Stimulated activated CD8-positive, alpha-beta memory T cell treated with anti-CD3 and anti-CD28 coated beads, Interleukin-15, amount 100 ng/mL, for 48 hours (primary cell): ENCODE results near the gene TRABD.
"Not testable (repeated sequence)": the region's sequence is repeated elsewhere in the genome, so short reads cannot be mapped to it uniquely, and the experiment has no call there.

Experiments
- DNase-seq, 2 donors: peaks; one replicate each; pipeline ENCODE4 v3.0.0-alpha.2; 2020; ENCODE audit warnings: low read depth in 2 of 2

TRABD gene

DNA sequence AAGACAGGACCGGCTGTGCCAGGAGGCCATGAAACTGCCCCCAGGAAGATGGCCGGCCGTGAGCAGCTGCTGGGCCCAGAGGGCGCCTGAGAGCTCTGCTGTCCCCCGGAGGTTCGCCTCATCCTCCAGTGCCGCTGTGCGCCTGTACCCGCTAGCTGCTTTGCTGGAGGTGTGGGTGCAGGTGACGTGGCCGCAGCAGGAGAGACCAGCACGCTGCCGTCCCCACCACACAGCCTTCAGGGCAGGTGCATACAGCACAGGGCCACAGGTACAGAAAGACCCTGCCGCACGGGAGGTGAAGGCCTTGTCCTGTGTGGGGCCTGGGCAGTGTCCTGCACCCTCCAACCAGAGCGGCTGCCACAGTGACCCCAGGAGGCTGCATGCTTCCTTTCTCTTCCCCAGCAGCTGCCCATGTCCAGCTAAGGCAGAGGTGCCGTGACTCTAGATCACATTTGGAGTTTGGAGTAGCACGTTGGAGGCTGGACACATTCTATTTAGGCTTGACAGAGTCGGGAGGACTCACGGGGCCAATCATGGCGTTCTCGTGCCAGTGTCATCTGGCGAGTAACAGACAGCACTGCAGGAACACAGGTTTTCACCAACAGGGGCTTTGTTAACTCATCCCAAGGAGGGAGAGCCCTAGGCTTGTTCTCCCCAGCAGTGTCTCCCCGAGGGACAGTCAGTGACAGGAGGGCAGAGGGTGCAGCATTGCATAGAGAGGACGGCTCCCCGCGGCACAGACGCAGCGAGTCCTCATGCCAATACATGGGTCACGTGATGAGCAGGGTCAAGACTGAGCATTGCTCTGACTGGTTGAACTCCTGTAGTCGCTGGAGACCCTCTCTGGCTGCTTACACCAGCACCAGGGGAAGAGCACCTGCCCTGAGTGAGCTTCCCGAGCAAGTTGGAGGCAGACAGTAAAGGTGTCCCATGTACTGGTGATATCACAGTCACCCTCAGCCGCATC lies 33.9 kb upstream of the TRABD start:
- DNase-seq, result no peak

DNA sequence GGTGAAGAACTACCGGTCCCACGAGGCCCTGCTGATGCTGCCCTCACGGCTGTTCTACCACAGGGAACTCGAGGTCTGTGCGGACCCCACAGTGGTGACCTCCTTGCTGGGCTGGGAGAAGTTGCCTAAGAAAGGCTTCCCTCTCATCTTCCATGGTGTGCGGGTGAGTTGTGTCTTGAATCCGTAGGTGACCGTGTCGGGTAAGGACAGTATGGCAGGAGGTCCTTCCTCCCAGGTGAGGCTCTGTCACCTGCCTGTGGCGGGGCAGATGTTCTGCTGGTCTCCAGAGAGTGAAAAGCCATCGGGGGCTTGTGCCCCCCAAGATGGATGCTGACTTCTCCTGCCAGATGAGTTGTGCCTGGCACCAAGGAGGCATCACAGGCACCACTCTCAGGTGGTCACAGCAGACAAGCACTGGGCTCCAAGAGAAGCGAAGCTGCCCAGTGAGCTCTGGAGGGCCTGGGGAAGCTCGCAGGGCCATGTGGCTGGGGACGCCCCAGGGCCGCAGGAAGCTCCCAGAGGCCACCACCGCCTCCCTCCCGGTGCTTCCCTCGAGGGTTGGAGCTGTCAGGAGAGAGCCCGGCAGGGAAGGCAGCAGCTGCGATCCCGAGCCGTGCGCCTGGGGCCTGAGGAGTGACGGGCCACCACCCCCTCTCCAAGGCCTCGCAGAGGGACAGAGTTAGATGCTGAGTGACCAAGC lies 32.5 kb upstream of the TRABD start:
- DNase-seq, result no peak

DNA sequence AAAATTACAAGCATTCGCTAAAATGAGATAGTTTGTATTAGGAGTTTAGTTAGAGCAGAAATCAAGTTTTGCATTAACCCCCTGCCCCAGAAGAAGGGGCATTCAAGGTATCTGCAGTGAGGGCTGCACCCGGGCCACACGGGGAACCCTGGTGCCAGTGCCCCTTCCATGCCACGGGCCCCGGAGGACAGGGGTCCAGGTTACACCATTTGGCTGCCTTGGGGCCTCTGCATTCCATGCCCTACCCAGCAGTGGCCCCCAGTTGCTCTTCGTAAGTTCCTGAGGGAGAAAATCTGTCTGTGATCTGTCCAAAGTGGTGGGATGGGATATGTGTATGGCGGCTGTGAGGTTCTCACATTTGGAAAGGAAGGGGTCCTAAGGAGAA lies 32.0 kb upstream of the TRABD start:
- DNase-seq, result no peak

DNA sequence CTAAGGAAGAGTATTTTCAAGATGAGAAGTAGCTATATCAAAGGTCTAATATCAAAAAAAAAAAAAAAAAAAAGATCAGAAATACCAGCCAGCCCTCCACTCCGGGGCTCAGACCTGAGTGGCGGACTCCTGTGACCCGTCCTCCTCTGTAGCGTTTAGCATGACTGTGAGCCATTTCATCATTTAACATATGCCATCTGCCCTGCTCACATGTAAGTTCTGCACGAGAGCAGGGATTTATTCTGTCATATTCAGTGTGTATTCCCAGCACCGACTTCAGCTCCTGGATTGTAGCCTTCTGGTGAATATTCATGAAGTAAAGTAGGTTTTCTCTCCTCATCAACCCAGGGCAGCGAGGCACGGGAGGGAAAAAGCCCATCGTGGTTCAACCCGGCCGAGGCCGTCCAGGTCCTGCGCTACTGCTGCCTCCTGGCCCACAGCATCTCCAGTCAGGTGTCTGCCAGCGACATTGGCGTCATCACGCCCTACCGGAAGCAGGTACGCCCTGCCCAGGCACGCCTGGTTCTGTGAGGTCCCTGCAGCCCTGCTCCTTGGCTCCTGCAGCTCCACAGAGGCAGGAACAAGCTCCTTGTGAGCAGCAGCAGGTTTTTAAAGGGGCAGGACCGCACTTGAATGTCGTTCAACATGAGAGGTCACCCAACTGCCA lies 27.9 kb upstream of the TRABD start:
- no peak for DNase-seq

DNA sequence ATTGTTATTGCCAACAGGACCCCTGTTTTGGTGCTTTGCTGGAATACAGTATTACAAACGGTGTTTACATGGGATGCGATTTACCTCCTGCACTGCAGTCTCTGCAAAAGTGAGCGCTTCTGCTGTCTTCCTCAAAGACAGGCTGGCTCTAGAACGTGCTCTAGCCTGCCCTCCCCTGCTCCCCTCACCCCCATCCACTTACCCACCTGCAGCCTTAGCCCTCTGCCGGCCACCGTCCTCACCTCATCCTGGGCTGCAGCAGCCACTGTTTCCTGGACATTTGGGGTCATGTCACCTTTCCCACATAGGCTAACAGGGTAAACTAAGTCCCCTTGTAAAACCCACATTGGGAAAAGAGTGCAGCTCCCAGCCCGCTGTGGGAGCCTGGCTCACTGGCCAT lies 24.8 kb upstream of the TRABD start:
- DNase-seq, result no peak

DNA sequence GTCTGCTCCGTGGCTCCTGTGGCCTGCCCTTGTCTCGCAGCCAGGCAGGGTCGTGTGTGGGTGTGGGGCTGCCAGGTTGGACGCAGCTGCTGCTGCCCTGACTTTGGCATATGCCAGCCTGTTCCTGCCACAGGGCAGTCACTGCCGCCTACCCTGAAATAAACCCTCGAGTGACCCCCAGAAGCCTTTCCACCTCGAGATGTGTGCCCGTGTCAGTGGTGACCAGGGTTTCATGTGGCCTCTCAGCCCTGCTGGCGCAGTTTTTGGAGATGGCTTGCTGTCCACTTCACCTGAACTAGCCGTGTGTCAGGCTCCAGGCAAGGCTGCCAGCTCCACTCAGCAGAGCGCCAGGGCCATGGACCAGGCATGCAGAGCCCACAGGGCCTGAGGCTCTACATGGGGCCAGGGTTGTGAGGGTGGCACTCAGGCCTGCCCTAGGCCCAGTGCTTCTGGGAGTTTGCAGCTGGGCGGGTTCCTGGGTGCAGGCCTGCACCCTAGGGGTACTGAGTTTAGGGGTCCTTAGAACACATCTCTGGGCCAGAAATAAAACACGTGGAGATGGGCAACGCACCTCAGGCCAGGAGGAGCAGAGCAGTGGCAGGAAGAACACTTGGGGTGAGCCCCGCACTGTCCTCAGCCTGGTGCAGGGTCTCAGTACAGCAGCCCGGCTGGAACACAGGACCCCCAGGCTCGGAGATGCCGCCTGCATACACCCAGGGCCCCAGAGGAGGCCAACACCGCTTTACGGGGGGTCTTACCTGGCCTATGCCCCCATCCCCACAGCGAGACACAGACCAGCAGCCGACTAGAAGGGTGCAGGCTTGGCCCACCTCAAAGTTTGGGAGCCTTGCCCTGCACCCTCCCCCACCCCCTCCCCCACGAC lies 24.0 kb upstream of the TRABD start:
- DNase-seq, result no peak

DNA sequence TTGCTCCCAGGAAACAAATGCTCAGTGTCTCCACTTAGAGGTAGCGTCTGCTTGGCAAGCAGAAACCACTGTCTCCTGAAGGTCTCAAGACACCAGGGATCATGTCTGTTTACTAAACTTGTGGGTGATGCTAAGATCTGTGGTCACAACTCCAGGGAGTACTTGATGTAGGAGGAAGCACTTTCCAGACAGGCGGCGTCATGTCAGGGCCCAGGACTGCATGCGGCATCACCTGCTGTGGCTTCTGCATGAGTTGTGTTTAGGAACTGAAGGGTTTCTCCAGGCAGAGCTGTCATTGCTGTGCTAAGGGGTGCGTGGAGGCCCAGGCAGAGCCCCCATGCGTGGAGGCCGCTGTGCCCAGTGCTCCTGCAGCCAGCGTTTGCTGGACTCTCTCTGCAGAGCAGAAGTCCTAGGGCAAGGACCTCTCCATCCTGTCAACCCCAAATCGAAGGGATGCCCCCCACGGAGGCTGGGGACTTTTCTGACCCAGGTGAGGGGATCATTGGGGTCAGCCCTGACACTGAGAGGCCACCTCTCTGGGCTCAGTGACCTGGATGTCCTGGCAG lies 23.2 kb upstream of the TRABD start:
- no peak for DNase-seq

DNA sequence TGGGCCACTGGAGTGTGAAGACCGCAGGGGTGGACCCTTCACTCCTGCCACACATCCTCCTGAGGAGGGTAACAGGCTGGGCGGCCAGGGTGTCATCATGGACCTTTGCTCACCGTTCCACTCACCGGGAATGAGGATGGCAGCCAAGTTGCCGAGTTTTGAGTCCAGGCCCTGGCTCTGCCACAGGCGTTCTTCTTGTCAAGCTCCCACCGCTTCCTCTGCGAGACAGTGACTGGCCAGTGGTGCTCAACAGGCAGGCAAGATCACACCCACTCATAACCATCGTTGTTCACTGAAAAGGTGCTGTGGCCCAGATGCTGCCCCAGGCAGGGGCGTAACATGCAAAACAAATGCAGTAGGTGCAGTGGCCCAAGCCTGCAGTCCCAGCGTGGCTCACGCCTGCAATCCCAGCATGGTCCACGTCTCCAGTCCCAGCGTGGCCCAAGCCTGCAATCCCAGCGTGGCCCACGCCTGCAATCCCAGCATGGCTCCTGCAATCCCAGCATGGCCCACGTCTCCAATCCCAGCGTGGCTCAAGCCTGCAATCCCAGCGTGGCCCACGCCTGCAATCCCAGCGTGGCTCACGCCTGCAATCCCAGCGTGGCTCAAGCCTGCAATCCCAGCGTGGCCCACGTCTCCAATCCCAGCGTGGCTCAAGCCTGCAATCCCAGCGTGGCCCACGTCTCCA lies 20.1 kb upstream of the TRABD start:
- no peak for DNase-seq

DNA sequence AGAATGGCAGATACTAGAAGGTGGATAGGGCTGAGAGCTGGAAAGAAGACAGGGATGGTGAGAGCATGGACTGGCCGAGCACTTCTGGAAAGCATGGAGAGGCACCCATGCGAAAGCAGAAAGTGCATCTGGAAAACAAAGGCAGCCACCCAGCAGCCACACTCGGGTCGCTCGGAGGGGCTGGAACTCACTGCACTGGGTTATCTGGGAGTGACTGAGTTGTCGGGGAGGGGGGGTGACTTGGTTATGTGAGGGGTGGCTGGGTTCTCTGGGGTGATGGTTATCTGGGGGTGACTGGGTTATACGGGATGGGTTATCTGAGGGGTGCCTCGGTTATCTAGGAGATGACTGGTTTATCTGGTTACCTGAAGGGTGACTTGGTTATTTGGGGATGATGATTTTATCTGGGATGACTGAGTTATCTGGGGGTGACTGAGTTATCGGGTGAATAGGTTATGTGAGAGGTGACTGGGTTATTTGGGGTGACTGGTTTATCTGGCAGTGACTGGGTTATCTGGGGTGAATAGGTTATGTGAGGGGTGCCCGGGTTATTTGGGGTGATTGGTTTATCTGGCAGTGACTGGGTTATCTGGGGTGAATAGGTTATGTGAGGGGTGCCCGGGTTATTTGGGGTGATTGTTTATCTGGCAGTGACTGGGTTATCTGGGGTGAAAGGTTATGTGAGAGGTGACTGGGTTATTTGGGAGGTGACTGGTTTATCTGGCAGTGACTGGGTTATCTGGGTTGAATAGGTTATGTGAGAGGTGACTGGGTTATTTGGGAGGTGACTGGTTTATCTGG lies 17.8 kb upstream of the TRABD start:
- no peak for DNase-seq

DNA sequence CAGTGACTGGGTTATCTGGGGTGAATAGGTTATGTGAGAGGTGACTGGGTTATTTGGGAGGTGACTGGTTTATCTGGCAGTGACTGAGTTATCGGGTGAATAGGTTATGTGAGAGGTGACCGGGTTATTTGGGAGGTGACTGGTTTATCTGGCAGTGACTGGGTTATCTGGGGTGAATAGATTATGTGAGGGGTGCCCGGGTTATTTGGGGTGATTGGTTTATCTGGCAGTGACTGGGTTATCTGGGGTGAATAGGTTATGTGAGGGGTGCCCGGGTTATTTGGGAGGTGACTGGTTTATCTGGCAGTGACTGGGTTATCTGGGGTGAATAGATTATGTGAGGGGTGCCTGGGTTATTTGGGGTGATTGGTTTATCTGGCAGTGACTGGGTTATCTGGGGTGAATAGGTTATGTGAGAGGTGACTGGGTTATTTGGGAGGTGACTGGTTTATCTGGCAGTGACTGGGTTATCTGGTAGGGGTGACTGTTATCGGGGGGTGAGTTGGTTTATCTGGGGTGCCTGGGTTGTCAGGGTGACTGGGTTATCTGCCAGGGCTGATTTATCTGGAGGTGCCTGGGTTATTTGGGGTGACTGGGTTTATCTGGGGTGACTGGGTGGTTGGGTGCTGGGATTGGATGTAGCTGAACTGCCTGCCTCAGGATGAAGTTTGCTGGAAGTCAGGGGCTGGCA lies 17.1 kb upstream of the TRABD start:
- DNase-seq, result not testable (repeated sequence)

DNA sequence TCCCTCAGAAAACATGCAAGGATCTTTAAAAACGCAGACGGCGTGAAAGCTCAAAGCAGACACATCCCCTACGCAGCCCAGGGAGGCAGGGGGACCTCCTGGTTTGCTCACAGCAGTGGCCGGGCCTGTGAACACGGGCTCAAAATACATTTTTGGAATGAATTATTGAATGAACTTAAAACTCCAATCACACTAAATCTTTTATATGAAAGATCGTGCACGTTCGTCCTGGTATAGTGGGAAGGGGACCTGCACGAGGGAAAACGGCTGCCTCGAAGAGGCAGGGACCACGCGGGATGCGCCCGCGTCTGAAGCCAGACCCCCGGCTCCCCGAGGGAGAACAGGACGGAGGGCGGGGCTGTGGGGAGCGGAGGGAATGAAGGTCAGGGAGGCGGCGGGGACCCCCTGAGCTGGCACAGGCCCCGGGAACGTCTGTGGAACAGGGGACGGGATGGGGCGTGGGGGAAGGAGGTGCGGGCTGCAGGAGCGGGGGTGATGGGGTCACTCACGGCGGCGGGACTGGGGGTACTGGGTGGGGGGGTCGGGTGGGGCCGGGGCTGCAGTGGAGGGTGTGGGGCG lies 16.4 kb upstream of the TRABD start:
- DNase-seq, result no peak

DNA sequence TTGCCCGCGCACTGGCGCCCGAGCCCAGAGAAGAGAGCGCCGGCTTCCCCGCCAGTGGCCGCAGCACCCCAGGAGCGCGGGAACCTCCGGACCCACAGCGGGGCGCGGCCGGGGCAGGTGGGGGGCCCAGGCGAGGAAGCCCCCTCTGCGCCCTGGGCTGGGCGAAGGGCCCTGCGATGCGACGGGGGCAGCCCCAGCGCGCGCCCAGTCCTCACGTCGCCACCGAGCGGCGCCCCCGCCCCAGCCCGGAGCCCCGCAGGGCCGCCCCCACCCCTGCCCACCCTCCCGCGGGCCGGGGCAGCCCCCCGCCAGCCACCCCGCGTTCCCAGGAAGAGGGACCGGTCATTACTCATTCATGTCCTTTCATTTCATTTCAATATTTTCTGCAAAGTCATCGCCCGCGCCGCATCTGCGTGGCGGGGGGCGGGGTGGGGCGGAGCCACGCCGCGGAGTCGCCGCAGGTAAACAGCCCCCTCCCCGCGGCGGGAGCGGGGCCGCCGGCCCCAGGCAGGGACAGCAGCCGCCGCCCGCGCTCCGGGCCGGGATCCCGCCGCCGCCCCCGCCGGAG lies 15.9 kb upstream of the TRABD start:
- peak in 1 of 2 donors; percentile 42 for DNase-seq

DNA sequence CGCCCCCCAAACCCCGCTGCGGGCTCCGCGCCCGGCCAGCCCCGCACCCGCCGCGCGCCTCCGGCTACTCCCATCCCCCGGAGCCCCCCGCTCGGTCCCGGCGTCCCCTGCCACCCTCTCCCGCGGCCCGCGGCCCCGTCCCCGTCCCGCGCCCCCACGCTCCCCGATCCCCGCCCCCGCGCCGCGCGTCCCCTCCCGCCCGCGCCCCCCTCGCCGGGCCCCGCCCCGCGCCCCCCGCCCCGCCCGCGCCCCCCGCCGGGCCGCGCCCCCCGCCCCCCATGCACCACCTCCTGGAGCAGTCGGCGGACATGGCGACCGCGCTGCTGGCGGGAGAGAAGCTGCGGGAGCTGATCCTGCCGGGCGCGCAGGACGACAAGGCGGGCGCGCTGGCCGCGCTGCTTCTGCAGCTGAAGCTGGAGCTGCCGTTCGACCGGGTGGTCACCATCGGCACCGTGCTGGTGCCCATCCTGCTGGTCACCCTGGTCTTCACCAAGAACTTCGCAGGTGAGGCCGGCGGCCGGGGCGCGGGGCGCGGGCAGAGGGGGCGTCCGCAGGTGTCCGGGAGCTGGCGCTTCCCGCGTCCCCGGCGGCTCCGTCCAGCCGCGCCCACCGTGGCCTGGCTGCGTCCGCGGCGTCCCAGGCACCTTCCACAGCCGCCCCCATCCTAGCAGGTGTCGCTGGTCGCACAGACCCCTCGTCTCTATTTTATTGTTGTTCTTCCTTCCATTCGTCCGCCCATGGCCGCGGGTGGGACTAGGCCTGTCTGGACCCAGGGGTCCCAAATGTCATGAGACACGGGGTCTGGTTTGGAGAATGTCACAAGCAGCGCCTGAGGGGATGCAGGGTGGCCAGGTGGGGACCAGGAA lies 15.0 kb upstream of the TRABD start, which contains the start of gene PANX2:
TSS of gene PANX2 (plus strand) at position 279 of the 866 bp plus-strand sequence. CDS start at position 279, 0 bp downstream.
- no peak for DNase-seq

DNA sequence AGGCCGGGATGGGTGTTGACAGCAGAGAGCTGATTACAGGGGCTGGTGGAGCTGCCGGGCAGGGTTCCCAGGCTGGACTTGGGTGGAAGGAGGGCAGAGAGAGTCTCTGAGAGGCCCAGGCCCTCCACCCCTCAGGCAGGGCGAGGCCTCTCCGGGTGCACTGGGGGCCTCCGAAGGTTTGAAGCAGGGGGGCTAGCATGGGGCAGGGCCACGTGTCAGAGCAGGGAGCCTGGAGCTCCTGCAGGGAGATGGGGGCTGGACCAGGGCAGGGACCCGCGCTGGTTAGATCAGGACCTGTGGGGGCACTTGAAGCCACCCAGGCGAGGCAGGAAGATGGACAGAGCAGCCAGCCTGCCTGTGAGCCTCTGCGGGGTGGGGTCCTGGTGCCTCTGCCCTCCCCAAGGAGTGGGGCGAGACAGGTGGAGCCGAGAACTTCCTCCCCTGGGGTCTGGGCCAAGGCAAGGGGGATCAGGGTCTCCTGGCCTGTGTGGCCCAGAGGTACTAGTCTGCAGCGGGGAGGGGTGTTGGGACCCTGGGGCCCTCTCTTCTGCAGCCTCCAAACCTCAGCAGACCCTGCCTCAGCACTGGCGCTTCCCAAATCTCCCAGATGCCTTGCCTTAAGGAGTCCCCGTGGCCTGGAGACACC lies 14.3 kb upstream of the TRABD start:
- no peak for DNase-seq

DNA sequence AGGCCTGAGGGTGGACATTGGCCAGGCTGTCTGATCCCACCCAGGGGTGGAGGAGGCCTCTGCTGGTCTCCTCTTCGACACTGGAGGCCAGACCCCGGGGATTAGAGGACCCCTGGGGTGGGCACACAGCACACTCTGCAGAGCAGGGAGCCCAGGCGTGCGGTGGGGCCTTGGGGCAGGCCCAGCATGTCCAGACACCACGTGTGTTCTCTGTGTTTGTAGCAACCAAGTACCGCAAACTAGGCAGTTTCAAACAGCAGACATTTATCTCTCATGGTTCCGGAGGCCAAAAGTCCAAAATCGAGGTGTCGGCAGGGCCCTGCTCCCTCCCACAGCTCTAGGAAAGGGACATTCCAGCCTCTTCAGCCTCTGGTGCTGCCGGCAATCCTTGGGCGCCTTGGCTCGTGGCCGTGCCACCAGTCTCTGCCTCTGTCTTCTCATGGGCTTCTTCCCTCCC lies 13.7 kb upstream of the TRABD start:
- DNase-seq, result no peak

DNA sequence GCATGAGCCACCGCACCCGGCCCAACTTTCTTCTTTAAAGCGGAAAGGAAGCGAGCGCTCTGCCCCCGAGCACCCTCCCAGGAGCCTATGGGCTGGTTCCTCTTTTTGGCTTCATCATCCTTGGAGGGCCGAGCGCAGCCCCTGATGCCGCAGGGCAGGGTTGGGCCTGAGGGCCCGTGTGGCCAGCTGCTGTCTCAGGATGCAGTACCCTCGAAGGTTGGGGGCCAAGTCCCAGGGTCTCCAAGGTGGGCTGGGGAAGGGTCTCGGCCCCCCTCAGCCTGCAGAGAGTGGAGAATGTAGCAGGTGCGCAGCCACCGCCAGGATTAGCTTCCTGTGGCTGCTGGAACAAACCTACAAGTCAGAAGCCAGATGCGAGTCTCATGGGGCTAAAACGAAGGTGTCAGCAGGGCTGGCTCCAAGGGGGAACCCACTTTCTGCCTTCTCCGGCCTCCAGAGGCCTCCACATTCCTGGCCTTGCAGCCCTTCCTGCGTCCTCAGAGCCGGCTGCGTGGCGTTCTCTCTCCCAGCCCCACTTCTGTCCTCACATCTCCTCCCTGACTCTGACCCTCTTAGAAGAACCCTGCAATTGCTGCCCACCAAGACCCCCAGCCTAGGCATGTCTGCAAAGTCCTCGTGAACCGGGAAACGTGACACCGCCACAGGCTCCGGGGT lies 12.3 kb upstream of the TRABD start:
- DNase-seq, result no peak
